ENCODE results near the gene ATP8A2. TPM values are rescaled to one million over a fixed set of nuclear protein-coding genes. Genes with fewer than 3 reads are reported as not detected.

ATP8A2 gene
- total RNA-seq, 1 donor from 2014 or later: 1.3 TPM

DNA sequence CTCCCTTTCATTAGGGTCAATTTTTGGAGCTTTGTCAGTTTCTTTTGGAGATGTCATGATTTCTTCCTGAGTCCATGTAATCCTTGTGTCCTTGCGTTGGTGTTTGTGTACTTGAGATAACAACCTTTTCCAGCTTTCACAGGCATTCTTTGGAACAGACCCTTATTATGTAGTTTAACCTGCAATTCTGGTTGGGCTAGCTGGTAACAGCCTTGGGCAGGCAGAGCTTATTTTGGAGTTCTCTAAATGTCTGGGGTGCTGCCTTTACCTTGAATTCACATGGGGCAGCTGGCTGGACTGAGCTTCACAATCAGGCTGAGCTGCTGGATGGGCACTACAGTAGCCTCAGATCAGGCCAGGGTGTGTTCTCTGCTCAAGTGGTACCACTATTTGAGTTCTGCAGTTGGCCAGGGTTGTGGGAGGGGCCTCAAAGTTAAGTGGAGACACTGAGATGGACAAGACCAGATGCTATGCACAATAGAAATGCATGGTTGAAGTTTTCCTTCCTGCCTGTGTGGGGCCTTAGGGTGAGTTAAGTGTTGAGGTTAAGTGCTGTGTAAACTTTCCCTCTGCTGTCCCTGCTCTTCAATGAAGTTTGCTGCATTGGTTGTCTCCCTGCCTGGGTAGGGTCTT is 277.3 kb downstream of the ATP8A2 start:
- Mint-ChIP-seq H3K36me3 (ENCODE audit: low read depth, unreplicated experiment) (no peaks in the 10 kb centered on the region), H3K4me3 (ENCODE audit: unreplicated experiment) (no peak overlapping the region), H3K4me1 (ENCODE audit: low read depth, unreplicated experiment) (peaks cover 4% of the 10 kb centered on the region), H3K27ac (ENCODE audit: unreplicated experiment) (no peak overlapping the region), H3K9me3 (ENCODE audit: unreplicated experiment) (no peaks in the 10 kb centered on the region), H3K27me3 (ENCODE audit: low read depth, unreplicated experiment) (no peaks in the 10 kb centered on the region)
- Histone ChIP-seq H3K4me1 (ENCODE audit: insufficient read depth, low read length) (no peaks in the 10 kb centered on the region), H3K27me3 (ENCODE audit: insufficient read depth, low read length) (no peaks in the 10 kb centered on the region), H3K79me2 (ENCODE audit: insufficient read depth, low read length) (no peaks in the 10 kb centered on the region), H3K4me3 (ENCODE audit: insufficient read depth, low read depth, low read length) (no peak overlapping the region), H2AFZ (ENCODE audit: low read depth, low read length) (no peak overlapping the region), H3K36me3 (ENCODE audit: insufficient read depth, low read length) (no peaks in the 10 kb centered on the region), H3K27ac (ENCODE audit: low read depth, low read length) (no peak overlapping the region), H3K9ac (ENCODE audit: low read length) (no peak overlapping the region), H4K20me1 (ENCODE audit: insufficient read depth, low read length) (no peaks in the 10 kb centered on the region), H3K4me2 (ENCODE audit: low read length) (no peak overlapping the region), H3K9me3 (ENCODE audit: insufficient read depth, low read depth, low read length) (no peaks in the 10 kb centered on the region)
- no peak for FAIRE-seq
- no peak for DNase-seq (ENCODE audit: low read depth)
- TF ChIP-seq, protein P1, sequence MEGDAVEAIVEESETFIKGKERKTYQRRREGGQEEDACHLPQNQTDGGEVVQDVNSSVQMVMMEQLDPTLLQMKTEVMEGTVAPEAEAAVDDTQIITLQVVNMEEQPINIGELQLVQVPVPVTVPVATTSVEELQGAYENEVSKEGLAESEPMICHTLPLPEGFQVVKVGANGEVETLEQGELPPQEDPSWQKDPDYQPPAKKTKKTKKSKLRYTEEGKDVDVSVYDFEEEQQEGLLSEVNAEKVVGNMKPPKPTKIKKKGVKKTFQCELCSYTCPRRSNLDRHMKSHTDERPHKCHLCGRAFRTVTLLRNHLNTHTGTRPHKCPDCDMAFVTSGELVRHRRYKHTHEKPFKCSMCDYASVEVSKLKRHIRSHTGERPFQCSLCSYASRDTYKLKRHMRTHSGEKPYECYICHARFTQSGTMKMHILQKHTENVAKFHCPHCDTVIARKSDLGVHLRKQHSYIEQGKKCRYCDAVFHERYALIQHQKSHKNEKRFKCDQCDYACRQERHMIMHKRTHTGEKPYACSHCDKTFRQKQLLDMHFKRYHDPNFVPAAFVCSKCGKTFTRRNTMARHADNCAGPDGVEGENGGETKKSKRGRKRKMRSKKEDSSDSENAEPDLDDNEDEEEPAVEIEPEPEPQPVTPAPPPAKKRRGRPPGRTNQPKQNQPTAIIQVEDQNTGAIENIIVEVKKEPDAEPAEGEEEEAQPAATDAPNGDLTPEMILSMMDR (IDR thresholded peaks at IDR 0.05; ENCODE audit: insufficient read depth, low read depth, low read length): no peak
- no peak for TF ChIP-seq EZH2 (IDR thresholded peaks at IDR 0.05; ENCODE audit: insufficient read depth, low read length)

DNA sequence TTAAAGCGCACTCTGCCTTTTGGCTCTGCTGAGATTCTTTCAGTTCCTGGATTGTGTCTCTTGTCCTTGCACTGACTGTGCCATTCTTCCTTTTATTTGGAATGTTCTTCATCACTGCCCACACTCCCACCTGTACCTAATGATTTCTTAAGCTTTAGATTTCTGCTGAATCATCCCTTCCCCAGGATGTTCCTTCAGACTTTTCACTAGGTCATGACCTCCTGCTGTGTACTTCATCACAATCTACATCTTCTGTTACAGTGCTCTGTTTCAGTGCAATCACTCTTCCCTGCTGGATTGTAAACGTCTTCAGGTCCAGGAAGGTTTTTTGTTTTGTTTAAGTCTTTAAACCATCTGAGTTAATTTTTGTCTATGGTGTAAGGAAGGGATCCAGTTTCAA is 281.0 kb downstream of the ATP8A2 start:
- H3K27me3 Mint-ChIP-seq (ENCODE audit: low read depth, unreplicated experiment): no peaks in the 10 kb centered on the region
- no peak for TF ChIP-seq EZH2 (IDR thresholded peaks at IDR 0.05; ENCODE audit: insufficient read depth, low read length)
- TF ChIP-seq, protein P1 (IDR thresholded peaks at IDR 0.05; ENCODE audit: insufficient read depth, low read depth, low read length): no peak
- H3K36me3 Mint-ChIP-seq (ENCODE audit: low read depth, unreplicated experiment): no peaks in the 10 kb centered on the region
- Histone ChIP-seq H3K27me3 (ENCODE audit: insufficient read depth, low read length) (no peaks in the 10 kb centered on the region), H3K4me1 (ENCODE audit: insufficient read depth, low read length) (no peaks in the 10 kb centered on the region), H3K9ac (ENCODE audit: low read length) (no peak overlapping the region), H4K20me1 (ENCODE audit: insufficient read depth, low read length) (no peaks in the 10 kb centered on the region), H3K4me2 (ENCODE audit: low read length) (no peak overlapping the region), H3K9me3 (ENCODE audit: insufficient read depth, low read depth, low read length) (no peaks in the 10 kb centered on the region), H3K4me3 (ENCODE audit: insufficient read depth, low read depth, low read length) (no peak overlapping the region), H3K27ac (ENCODE audit: low read depth, low read length) (no peak overlapping the region), H2AFZ (ENCODE audit: low read depth, low read length) (no peak overlapping the region), H3K79me2 (ENCODE audit: insufficient read depth, low read length) (no peaks in the 10 kb centered on the region), H3K36me3 (ENCODE audit: insufficient read depth, low read length) (no peaks in the 10 kb centered on the region)
- DNase-seq (ENCODE audit: low read depth) (no peak), FAIRE-seq (no peak)
- H3K9me3 Mint-ChIP-seq (ENCODE audit: unreplicated experiment): no peaks in the 10 kb centered on the region
- H3K4me3 Mint-ChIP-seq (ENCODE audit: unreplicated experiment): no peak overlapping the region
- no peak overlapping the region for H3K27ac Mint-ChIP-seq (ENCODE audit: unreplicated experiment)
- peaks cover 4% of the 10 kb centered on the region for H3K4me1 Mint-ChIP-seq (ENCODE audit: low read depth, unreplicated experiment)

DNA sequence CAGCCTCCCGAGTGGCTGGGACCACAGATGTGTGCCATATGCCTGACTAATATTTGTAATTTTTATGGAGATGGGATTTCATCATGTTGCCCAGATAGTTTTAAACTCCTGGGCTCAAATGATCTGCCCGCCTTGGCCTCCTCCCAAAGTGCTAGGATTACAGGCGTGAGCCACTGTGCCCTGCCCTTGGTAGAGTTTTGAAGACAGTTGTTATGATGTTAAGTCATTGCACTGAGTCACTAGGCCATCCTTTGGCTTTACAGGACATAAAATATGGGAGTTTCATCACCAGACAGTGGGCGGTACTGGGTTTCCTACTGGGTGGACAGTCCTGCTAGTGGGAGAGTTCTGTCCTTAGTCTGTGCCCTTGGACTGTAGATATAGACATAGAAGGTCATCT is 282.5 kb downstream of the ATP8A2 start:
- Histone ChIP-seq H3K9me3 (ENCODE audit: insufficient read depth, low read depth, low read length) (no peaks in the 10 kb centered on the region), H3K27ac (ENCODE audit: low read depth, low read length) (no peak overlapping the region), H3K27me3 (ENCODE audit: insufficient read depth, low read length) (no peaks in the 10 kb centered on the region), H3K4me1 (ENCODE audit: insufficient read depth, low read length) (no peaks in the 10 kb centered on the region), H3K4me3 (ENCODE audit: insufficient read depth, low read depth, low read length) (no peak overlapping the region), H4K20me1 (ENCODE audit: insufficient read depth, low read length) (no peaks in the 10 kb centered on the region), H3K79me2 (ENCODE audit: insufficient read depth, low read length) (no peaks in the 10 kb centered on the region), H3K9ac (ENCODE audit: low read length) (no peak overlapping the region), H2AFZ (ENCODE audit: low read depth, low read length) (no peak overlapping the region), H3K36me3 (ENCODE audit: insufficient read depth, low read length) (no peaks in the 10 kb centered on the region), H3K4me2 (ENCODE audit: low read length) (no peak overlapping the region)
- Mint-ChIP-seq H3K27me3 (ENCODE audit: low read depth, unreplicated experiment) (no peaks in the 10 kb centered on the region), H3K4me1 (ENCODE audit: low read depth, unreplicated experiment) (peaks cover 7% of the 10 kb centered on the region), H3K36me3 (ENCODE audit: low read depth, unreplicated experiment) (no peaks in the 10 kb centered on the region), H3K9me3 (ENCODE audit: unreplicated experiment) (no peaks in the 10 kb centered on the region), H3K27ac (ENCODE audit: unreplicated experiment) (no peak overlapping the region), H3K4me3 (ENCODE audit: unreplicated experiment) (no peak overlapping the region)
- FAIRE-seq: no peak
- TF ChIP-seq EZH2 (IDR thresholded peaks at IDR 0.05; ENCODE audit: insufficient read depth, low read length): no peak
- TF ChIP-seq, protein P1 (IDR thresholded peaks at IDR 0.05; ENCODE audit: insufficient read depth, low read depth, low read length): no peak
- DNase-seq (ENCODE audit: low read depth): no peak

Data from astrocyte (in vitro differentiated cells and primary cell).